Activated naive CD8-positive, alpha-beta T cell treated with anti-CD3 and anti-CD28 coated beads, Interleukin-2, amount 50 U/mL, for 16 hours (primary cell): ENCODE data around the gene SLC7A14.

ENCODE experiments used
- DNase-seq: peaks from one replicate; pipeline ENCODE4 v3.0.0-alpha.2; 2020; ENCODE audit warnings: low read depth, low spot score

SLC7A14 gene

GRCh38 chr3:170428095-170428494 is 157.8 kb downstream of the SLC7A14 start:
- DNase-seq: no peak

- no peak for DNase-seq
These were observed 159.6 kb downstream of the SLC7A14 start for GRCh38 chr3:170426240-170426797.

GRCh38 chr3:170425491-170426239 is 160.2 kb downstream of the SLC7A14 start:
- DNase-seq: no peak

DNA sequence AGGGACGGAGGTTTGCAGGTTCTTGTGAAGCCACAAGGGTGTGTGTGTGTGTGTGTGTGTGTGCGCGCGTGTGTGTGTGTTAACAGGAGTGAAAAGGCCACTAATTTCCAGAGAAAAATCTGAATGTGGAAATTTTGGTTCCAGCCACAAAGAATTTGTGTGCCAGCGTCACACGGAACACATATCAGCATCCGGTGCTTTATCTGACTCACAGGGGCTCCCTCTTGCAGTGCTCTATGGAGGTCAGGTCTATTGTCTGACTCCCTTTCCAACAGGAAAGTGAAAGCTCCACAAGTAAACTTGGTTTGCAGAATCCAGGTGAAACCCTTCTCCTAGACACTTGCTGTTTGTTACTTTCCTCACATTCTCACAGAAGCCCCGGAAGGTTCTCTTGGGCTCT is 161.0 kb downstream of the SLC7A14 start:
- DNase-seq: no peak

GRCh38 chr3:170423001-170423615 is 162.8 kb downstream of the SLC7A14 start:
- DNase-seq: no peak

DNA sequence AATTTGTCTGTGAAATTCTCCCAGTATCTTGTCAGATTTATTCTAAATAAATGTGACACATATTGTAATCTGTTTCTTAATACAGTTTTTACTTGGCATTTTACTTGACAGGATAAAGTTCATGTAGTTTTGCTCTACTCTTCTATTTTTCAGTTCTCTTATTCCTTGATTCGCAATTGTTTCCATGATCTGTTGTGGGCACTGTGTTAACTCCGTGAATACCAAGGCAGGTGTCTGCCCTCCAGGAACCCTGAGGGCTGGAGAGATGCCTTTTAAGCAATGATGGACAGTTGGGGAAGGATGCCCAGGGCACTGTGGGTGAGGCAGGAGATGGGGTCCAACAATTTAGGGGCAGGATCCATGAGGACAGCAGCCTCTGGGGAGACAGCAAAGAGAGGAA is 164.1 kb downstream of the SLC7A14 start:
- no peak for DNase-seq

DNA sequence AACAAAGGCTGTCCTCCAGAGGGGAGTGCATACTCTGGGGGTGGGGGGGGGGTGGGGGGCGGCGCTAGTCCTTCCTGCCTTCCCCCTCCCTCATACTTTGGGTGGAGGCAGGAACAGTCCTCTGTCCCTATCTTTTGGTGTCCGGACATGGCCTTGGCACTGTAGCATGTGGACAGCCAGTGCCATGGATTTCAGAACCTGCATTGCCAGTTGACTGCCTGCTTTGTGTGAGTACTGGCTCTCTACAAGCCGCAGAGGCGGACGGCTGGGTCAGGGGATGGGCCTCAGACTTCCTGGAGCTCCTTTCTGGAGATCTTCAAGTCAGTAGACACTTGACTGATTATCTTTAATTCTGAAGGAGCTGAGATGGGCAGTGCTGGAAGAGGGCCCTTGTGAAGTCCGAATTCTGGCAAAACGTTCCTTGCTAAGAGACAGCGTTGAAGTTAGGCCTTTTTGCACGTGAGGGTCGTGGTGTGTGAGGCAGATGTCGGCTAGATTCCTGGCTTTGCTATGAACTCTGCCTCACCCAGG is 164.7 kb downstream of the SLC7A14 start:
- DNase-seq: no peak

GRCh38 chr3:170420307-170420821 is 165.5 kb downstream of the SLC7A14 start:
- no peak for DNase-seq

GRCh38 chr3:170419557-170420087 is 166.3 kb downstream of the SLC7A14 start:
- no peak for DNase-seq

- no peak for DNase-seq
These were observed 167.2 kb downstream of the SLC7A14 start, which contains the start of gene CLDN11 for GRCh38 chr3:170418422-170419398. TSS of gene CLDN11 (plus strand) at chr3:170418868. CDS start at chr3:170419067, 199 bp downstream.

- DNase-seq: no peak
These were observed 168.8 kb downstream of the SLC7A14 start for GRCh38 chr3:170417090-170417489.

- DNase-seq: no peak
These were observed 171.6 kb downstream of the SLC7A14 start for GRCh38 chr3:170414202-170414663.

- no peak for DNase-seq
These were observed 172.6 kb downstream of the SLC7A14 start for GRCh38 chr3:170413291-170413690.

DNA sequence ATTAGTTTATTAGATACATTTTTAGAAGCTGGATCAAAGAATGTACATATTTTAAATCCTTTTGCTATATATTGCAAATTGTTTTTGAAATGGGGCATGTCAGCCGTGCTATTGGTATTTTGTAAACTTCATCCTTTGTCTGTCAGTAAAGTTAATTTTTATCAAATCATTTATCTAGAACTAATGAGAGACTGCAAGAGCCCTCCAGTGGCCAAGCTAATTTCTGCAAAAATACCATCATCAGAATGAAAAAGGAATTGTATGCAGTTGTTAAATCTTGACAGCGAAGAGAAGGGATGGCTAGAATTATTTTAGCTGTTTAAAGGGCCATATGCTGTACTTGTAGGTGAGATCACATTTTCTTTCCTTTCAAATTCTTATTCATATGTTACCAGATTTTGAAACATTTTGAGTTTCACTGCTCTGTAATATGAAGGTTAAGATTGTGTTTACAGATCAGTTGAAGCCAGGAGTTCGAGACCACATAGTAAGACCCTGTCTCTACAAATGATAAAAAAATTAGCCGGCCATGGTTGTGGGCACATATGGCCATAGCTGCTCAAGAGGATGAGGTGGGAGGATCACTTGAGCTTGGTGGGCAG is 175.3 kb downstream of the SLC7A14 start:
- DNase-seq: no peak
